ENCODE measurements around the gene XRN1.

DNA sequence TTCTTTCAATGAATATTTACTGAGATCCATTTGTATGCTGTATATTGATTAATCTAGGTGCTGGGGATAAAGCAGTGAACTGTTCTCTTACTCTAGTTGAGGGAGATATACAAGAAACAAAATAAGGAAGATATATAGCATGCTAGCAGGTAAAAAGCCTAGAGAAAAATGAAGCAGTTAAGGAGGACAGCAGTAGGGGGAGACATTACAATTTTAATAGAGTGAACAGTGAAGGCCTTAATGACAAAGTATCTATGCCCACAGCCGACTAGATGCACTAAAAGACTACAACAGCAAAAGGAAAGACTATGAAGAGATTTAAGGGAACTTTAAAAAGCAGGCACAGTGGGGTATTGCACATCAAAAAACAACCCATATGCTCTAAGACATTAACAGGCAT, 81.4 kb downstream of the XRN1 start:
- TF ChIP-seq, protein P1, sequence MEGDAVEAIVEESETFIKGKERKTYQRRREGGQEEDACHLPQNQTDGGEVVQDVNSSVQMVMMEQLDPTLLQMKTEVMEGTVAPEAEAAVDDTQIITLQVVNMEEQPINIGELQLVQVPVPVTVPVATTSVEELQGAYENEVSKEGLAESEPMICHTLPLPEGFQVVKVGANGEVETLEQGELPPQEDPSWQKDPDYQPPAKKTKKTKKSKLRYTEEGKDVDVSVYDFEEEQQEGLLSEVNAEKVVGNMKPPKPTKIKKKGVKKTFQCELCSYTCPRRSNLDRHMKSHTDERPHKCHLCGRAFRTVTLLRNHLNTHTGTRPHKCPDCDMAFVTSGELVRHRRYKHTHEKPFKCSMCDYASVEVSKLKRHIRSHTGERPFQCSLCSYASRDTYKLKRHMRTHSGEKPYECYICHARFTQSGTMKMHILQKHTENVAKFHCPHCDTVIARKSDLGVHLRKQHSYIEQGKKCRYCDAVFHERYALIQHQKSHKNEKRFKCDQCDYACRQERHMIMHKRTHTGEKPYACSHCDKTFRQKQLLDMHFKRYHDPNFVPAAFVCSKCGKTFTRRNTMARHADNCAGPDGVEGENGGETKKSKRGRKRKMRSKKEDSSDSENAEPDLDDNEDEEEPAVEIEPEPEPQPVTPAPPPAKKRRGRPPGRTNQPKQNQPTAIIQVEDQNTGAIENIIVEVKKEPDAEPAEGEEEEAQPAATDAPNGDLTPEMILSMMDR (IDR thresholded peaks at IDR 0.05), result no peak
- TF ChIP-seq POLR2A (IDR thresholded peaks at IDR 0.05) (no peak), EP300 (IDR thresholded peaks at IDR 0.05) (no peak)
